K562 (cell line): ENCODE results near the gene ARL6IP4. TPM values are rescaled to one million over a fixed set of nuclear protein-coding genes. Genes with fewer than 3 reads are reported as not detected.

ENCODE experiments used
- ATAC-seq: fragments of 200-7000 bp; cut with Tn5 transposase; 3 replicates; pipeline ENCODE4 v1.9.1; 2020; ENCODE audit warnings: moderate library complexity
- BruUV-seq: library from RNA; stranded (reverse); fragments of 400-500 nt; replicated peaks from 2 replicates; lab custom pipeline; 2021; lab: Mats Ljungman, UMichigan
- CTCF ChIA-PET: fragments of 300-600 bp; formaldehyde crosslinking; extraction: SDS; loops from one replicate; lab custom pipeline; 2021; ENCODE audit warnings: low intra/inter-chr PET ratio; lab: Yijun Ruan, JAX
- POLR2A ChIA-PET: fragments of 300-600, 350-650 bp; sonication (Branson Sonifier 250); formaldehyde crosslinking; extraction: SDS; loops from one replicate; lab custom pipeline; 2021; ENCODE audit warnings: antibody characterized with exemption, inconsistent platforms; lab: Yijun Ruan, JAX
- DNase-seq, 4 experiments: peaks; one replicate each; pipeline versions ENCODE4 v3.0.0 to v3.0.0-alpha.2; 2011 to 2018; ENCODE audit warnings: low spot score in 3 of 4, mixed read lengths in 3 of 4; ENCODE audit errors: extremely low read depth in 1 of 4
- FAIRE-seq: peaks from 2 replicates; lab custom pipeline; 2011; peaks lifted over from hg19 to GRCh38; lab: Jason Lieb, UNC
- H2AFZ ChIP-seq: 2 replicates; pipeline ENCODE4 v1.6.0; 2011; ENCODE audit warnings: low read depth, low read length, control low read depth, inconsistent platforms
- H3K27ac ChIP-seq: fragments of 200-600 bp; 3 replicates; pipeline ENCODE4 v1.8.0; 2011; ENCODE audit warnings: low read depth, mild to moderate bottlenecking, control low read depth, inconsistent platforms, low read length, moderate library complexity, mixed read lengths; ENCODE audit errors: extremely low read depth
- H3K27me3 ChIP-seq, 2 experiments: fragments of 300-600 bp in 1 of 2; 2 replicates in 1 of 2; 3 replicates in 1 of 2; pipeline versions ENCODE4 v1.6.0 to v1.8.0; 2011; ENCODE audit warnings: inconsistent platforms in 2 of 2, low read length in 2 of 2, mild to moderate bottlenecking in 1 of 2, mixed read lengths in 1 of 2, moderate library complexity in 1 of 2; ENCODE audit not compliant: control insufficient read depth in 2 of 2, insufficient read depth in 2 of 2
- H3K36me3 ChIP-seq: fragments of 300-600 bp; 3 replicates; pipeline ENCODE4 v1.8.0; 2011; ENCODE audit warnings: mild to moderate bottlenecking, low read length, inconsistent platforms; ENCODE audit not compliant: control insufficient read depth, insufficient read depth
- H3K4me1 ChIP-seq, 2 experiments: fragments of 200-600 bp in 1 of 2; replicated peaks in 1 of 2; 2 replicates in 1 of 2; 3 replicates in 1 of 2; pipeline versions ENCODE4 v1.5.1 to v1.8.0; 2011; ENCODE audit warnings: inconsistent platforms in 2 of 2, low read length in 2 of 2, mild to moderate bottlenecking in 1 of 2, mixed read lengths in 1 of 2, moderate library complexity in 1 of 2; ENCODE audit not compliant: control insufficient read depth in 2 of 2, insufficient read depth in 2 of 2
- H3K4me2 ChIP-seq: 2 replicates; pipeline ENCODE4 v1.6.1; 2011; ENCODE audit warnings: low read length, control low read depth, inconsistent platforms, mixed read lengths; ENCODE audit not compliant: insufficient read depth
- H3K4me3 ChIP-seq: fragments of 200-600 bp; sonication (generic), shearing (Covaris generic); 2 replicates; pipeline ENCODE4 v1.5.1; 2016; ENCODE audit warnings: control low read depth, inconsistent platforms
- H3K79me2 ChIP-seq: fragments of 200-600 bp; 3 replicates; pipeline ENCODE4 v1.8.0; 2011; ENCODE audit warnings: low read length, inconsistent platforms; ENCODE audit not compliant: control insufficient read depth, insufficient read depth
- H3K9ac ChIP-seq, 2 experiments: 2 replicates each; pipeline versions ENCODE4 v1.6.0 to v1.6.1; 2011; ENCODE audit warnings: low read depth in 2 of 2, low read length in 2 of 2, control low read depth in 1 of 2, inconsistent platforms in 1 of 2, mild to moderate bottlenecking in 1 of 2, mixed read lengths in 1 of 2; ENCODE audit not compliant: insufficient read depth in 1 of 2
- H3K9me1 ChIP-seq: one replicate; pipeline ENCODE4 v1.6.0; 2011; ENCODE audit warnings: inconsistent platforms, mild to moderate bottlenecking, low read length, moderate library complexity; ENCODE audit not compliant: control insufficient read depth, insufficient read depth
- H3K9me3 ChIP-seq: replicated peaks from 2 replicates; pipeline ENCODE4 v1.5.1; 2011; ENCODE audit warnings: low read depth, low read length, inconsistent platforms; ENCODE audit not compliant: control insufficient read depth, insufficient read depth
- H4K20me1 ChIP-seq: replicated peaks from 2 replicates; pipeline ENCODE4 v1.6.1; 2011; ENCODE audit warnings: low read length, inconsistent platforms, mixed read lengths; ENCODE audit not compliant: control insufficient read depth, insufficient read depth
- ARID3A ChIP-seq: IDR thresholded peaks from 2 replicates; pipeline ENCODE4 v1.6.1; 2012; ENCODE audit warnings: low read depth, low read length, improper control_type of control experiment, borderline replicate concordance
- CBFA2T3 ChIP-seq: fragments of 450-650 bp; IDR thresholded peaks from 2 replicates; pipeline ENCODE4 v1.6.1; 2017
- GTF2B ChIP-seq: IDR thresholded peaks from 2 replicates; pipeline ENCODE4 v1.6.1; 2011; ENCODE audit not compliant: insufficient read length; ENCODE audit errors: extremely low read depth
- KHSRP ChIP-seq: fragments of 450-650 bp; IDR thresholded peaks from 2 replicates; pipeline ENCODE4 v1.6.1; 2017
- PPARD ChIP-seq: fragments of 250-450 bp; sonication (Bioruptor Pico); IDR thresholded peaks from 2 replicates; pipeline ENCODE4 v1.8.0; 2022; ENCODE audit warnings: inconsistent platforms, mild to moderate bottlenecking, moderate library complexity
- SMAD1 ChIP-seq: fragments of 150-350 bp; IDR thresholded peaks from 2 replicates; pipeline ENCODE4 v1.6.1; 2014; ENCODE audit warnings: low read length, low read depth; ENCODE audit not compliant: partially characterized antibody
- TCF7 ChIP-seq: sonication (generic); IDR thresholded peaks from 2 replicates; pipeline ENCODE4 v1.6.1; 2016; ENCODE audit warnings: antibody characterized with exemption, borderline replicate concordance
- ZNF316 ChIP-seq: fragments of 450-650 bp; IDR thresholded peaks from 2 replicates; pipeline ENCODE4 v1.6.1; 2016
- WGBS: fragments of 100-300 bp; shearing (Covaris generic); methylation state at CpG from one replicate; pipeline ENCODE4 v1.1.6; 2016; ENCODE audit warnings: low coverage, mixed read lengths; ENCODE audit not compliant: insufficient coverage; ENCODE audit errors: missing lambda C conversion rate; 5-methylcytosine and 5-hydroxymethylcytosine counted together
- in situ Hi-C: fragments of 300-500 bp; cut with MboI; formaldehyde crosslinking; loops from 4 replicates; pipeline ENCODE4 v1.15.0; 2018; ENCODE audit warnings: inconsistent platforms, mixed read lengths
- intact Hi-C: fragments of 100-400 bp; cut with micrococcal nuclease; formaldehyde crosslinking; loops from 2 replicates; pipeline ENCODE4 v1.14.2; 2022
- polyA plus RNA-seq, 8 experiments: library from polyadenylated mRNA; depleted of rRNA in 4 of 8; stranded (reverse) in 5 of 8; unstranded in 3 of 8; fragments of >200 nt; fragmentation: Nextera tagmentation in 2 of 8; fragmentation: Illumina TruSeq in 1 of 8; extraction: Ambion mirVana in 2 of 8; extraction: Trizol in 1 of 8; gene quantifications; 2 replicates each; pipeline versions ENCODE4 v1.2.1 to v1.2.3, GENCODE V29; 2011 to 2014; ENCODE audit warnings: inconsistent platforms in 1 of 8, missing spikeins in 1 of 8
- total RNA-seq, 7 experiments: library from RNA; depleted of rRNA in 6 of 7; stranded (reverse); fragments of >200 nt in 6 of 7; fragmentation: Illumina TruSeq in 2 of 7; extraction: Trizol in 2 of 7; gene quantifications; 2 replicates each; pipeline versions ENCODE4 v1.2.1 to v1.2.3, GENCODE V29; 2011 to 2021; ENCODE audit warnings: low replicate concordance in 1 of 7

Gene ARL6IP4
- total and polyA plus RNA-seq, 9 of the 15 experiments (the other 6 are each of a cell fraction or from before 2014, with no cell fraction given): 2.4 to 255 (median 151) TPM

- TF ChIP-seq CBFA2T3 (no peak), KHSRP (no peak), TCF7 (no peak), SMAD1 (no peak), ARID3A (no peak)
Observed at GRCh38 chr12:123005081-123005626, 24.7 kb downstream of the ARL6IP4 start (continued).

DNA sequence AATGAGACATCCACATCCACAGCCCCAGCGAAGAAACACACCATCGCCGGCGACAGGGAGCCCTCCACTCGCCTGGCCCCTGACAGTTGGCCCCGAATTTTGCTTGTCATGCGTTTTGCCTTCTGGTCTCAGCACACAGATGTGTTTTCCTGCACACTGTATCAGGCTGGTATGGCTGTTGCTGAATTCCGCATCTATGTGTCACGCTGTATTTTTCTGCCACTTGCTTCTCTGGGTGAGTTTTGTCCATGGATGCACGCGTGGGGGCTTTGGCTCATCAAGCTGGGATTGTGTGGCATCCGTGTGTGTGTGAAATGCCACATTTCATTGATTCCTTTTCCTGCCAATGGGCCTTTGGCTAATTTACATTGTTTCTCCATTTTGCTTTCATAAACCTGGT is 26.5 kb downstream of the ARL6IP4 start:
- 64% methylated on average over 12 of the region's 12 CpGs for WGBS
- peaks cover 0 to 3% of the 10 kb centered on the region in 2 experiments; a peak in 2 of 5 replicates for H3K4me1 ChIP-seq

More for the DNA sequence above, 26.5 kb downstream of the ARL6IP4 start:
- ChIA-PET CTCF (no interaction called here), POLR2A (no interaction called here)
- Histone ChIP-seq H3K36me3 (peaks cover 9% of the 10 kb centered on the region; the same call in 2 of the 3 replicates), H3K27me3 (no peaks in the 10 kb centered on the region), H4K20me1 (no peaks in the 10 kb centered on the region), H3K9ac (no peak overlapping the region), H3K9me1 (peaks cover 3% of the 10 kb centered on the region), H3K79me2 (no peaks in the 10 kb centered on the region), H3K4me2 (no peak overlapping the region), H2AFZ (no peak overlapping the region), H3K4me3 (no peak overlapping the region), H3K27ac (no peak overlapping the region), H3K9me3 (no peaks in the 10 kb centered on the region)
- in situ Hi-C loops (no loop called here), intact Hi-C loops (no loop called here)
- FAIRE-seq: no peak
- TF ChIP-seq PPARD (CRISPR knock-in tag) (no peak), GTF2B (no peak), ZNF316 (0 out of 2 replicates have a peak, but pooled peaks have one; percentile 23)
- no TSS peak for BruUV-seq
- no peak for DNase-seq
- no peak for ATAC-seq
